ENCODE data around the gene DIP2B.

The DIP2B gene

DNA sequence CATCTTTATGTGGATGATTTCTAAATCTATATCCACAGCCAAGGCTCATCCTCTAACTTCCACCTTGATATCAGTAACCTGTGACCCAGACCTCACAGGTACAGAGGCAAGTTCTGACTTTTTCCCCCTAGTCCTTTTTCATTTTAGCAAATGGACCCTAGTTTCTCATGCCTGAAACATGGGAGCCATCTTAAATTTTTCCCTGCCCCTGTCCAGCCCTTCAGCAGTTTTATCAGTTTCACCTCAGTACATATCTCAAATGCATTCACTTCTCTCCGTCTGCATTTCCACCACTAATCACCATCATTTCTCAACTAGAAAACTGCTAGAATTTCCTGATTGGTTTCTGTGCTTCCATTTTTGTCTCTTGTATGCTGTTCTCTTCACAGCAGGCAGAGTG, 79.3 kb downstream of the DIP2B start:
- Histone ChIP-seq H3K36me3 (ENCODE audit: control insufficient read depth, insufficient read depth, low read length) (no peaks in the 10 kb centered on the region), H3K9ac (ENCODE audit: low read depth, low read length) (no peak overlapping the region), H3K4me1 (ENCODE audit: control insufficient read depth, insufficient read depth, low read length) (peaks cover 8% of the 10 kb centered on the region), H3K4me3 (ENCODE audit: low read depth, low read length) (no peak overlapping the region), H3K27me3 (ENCODE audit: control insufficient read depth, insufficient read depth, low read length) (no peaks in the 10 kb centered on the region), H3K9me3 (ENCODE audit: control insufficient read depth, insufficient read depth, low read length) (no peaks in the 10 kb centered on the region)

DNA sequence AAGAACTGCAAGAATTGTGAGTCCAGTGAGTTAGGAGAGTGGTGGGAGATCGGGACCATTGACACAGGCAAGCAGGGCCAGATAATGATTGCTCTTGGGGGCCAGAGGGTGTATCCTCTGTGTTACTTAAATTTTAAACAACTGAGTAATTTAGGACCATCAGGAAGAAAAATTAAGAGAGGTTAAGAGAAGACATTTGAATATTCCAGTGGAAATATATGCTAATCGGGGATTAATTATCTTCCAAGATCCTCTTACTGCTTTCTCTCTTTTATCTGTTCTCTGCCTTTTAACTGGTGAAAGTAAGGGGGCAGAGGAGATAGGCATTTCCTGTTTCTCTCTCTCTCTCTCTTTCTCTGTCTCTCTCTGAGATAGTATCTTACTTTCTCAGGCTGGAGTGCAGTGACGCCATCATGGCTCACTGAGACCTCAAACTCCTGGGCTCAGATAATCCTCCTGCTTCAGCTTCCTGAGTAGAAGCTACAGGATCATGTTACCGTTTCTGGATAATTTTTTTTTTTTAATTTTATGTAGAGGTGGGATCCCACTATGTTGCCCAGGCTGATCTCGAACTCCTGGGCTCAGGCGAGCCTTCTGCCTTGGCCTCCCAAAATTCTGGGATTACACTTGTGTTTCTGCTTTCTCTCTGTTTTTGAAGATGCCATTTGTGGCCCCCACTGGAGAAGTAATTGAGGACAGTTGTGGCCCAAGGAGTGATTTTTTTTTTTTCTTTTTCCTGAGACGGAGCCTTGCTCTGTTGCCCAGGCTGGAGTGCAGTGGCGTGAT, 85.1 kb downstream of the DIP2B start:
- Histone ChIP-seq H3K36me3 (ENCODE audit: control insufficient read depth, insufficient read depth, low read length) (no peaks in the 10 kb centered on the region), H3K27me3 (ENCODE audit: control insufficient read depth, insufficient read depth, low read length) (no peaks in the 10 kb centered on the region), H3K9me3 (ENCODE audit: control insufficient read depth, insufficient read depth, low read length) (no peaks in the 10 kb centered on the region), H3K9ac (ENCODE audit: low read depth, low read length) (no peak overlapping the region), H3K4me1 (ENCODE audit: control insufficient read depth, insufficient read depth, low read length) (peaks cover 3% of the 10 kb centered on the region), H3K4me3 (ENCODE audit: low read depth, low read length) (no peak overlapping the region)

DNA sequence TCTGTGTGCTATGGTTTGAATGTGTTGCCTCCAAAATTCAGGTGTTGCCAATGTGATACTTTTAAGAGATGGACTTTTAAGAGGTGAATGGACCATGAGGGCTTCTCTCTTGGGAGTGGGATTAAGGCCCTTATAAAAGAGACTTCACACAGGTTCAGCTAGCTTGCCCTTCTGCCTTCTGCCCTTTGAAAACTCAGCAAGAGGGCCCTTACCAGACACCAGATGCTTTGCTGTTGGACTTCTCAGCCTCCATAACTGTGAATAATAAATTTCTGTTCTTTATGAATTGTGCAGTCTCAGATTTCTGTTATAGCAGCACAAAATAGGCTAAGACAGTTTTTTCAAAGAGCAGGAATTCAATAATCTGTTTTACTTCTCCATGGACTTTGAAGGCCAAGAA, 86.1 kb downstream of the DIP2B start:
- no peak overlapping the region for H3K4me3 ChIP-seq (ENCODE audit: low read depth, low read length)
- H3K9ac ChIP-seq (ENCODE audit: low read depth, low read length), result no peak overlapping the region
- H3K36me3 ChIP-seq (ENCODE audit: control insufficient read depth, insufficient read depth, low read length), result no peaks in the 10 kb centered on the region
- H3K4me1 ChIP-seq (ENCODE audit: control insufficient read depth, insufficient read depth, low read length), result no peaks in the 10 kb centered on the region
- no peaks in the 10 kb centered on the region for H3K9me3 ChIP-seq (ENCODE audit: control insufficient read depth, insufficient read depth, low read length)
- no peaks in the 10 kb centered on the region for H3K27me3 ChIP-seq (ENCODE audit: control insufficient read depth, insufficient read depth, low read length)

DNA sequence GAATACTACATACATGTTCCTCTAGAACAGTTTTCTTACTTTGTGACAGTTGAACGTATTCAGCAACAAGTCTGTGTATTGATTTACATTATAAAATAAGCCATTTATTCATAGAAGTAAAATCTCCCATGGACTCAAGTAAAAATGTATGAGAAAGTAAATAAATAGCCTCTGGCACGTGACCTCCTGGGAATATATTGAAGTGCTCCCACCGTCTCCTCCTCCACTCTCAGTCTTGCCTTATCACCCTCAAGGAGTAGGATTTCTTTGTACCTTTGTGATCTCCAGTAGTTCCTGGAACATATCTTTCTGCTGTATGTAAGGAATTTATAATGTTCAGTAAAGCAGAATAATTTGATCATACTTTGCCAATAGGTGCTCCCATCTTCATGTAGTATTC, 90.9 kb downstream of the DIP2B start:
- H3K9me3 ChIP-seq (ENCODE audit: control insufficient read depth, insufficient read depth, low read length), result no peaks in the 10 kb centered on the region
- no peaks in the 10 kb centered on the region for H3K36me3 ChIP-seq (ENCODE audit: control insufficient read depth, insufficient read depth, low read length)
- H3K9ac ChIP-seq (ENCODE audit: low read depth, low read length), result no peak overlapping the region
- no peaks in the 10 kb centered on the region for H3K27me3 ChIP-seq (ENCODE audit: control insufficient read depth, insufficient read depth, low read length)
- no peak overlapping the region for H3K4me3 ChIP-seq (ENCODE audit: low read depth, low read length)
- H3K4me1 ChIP-seq (ENCODE audit: control insufficient read depth, insufficient read depth, low read length), result peaks cover 7% of the 10 kb centered on the region

DNA sequence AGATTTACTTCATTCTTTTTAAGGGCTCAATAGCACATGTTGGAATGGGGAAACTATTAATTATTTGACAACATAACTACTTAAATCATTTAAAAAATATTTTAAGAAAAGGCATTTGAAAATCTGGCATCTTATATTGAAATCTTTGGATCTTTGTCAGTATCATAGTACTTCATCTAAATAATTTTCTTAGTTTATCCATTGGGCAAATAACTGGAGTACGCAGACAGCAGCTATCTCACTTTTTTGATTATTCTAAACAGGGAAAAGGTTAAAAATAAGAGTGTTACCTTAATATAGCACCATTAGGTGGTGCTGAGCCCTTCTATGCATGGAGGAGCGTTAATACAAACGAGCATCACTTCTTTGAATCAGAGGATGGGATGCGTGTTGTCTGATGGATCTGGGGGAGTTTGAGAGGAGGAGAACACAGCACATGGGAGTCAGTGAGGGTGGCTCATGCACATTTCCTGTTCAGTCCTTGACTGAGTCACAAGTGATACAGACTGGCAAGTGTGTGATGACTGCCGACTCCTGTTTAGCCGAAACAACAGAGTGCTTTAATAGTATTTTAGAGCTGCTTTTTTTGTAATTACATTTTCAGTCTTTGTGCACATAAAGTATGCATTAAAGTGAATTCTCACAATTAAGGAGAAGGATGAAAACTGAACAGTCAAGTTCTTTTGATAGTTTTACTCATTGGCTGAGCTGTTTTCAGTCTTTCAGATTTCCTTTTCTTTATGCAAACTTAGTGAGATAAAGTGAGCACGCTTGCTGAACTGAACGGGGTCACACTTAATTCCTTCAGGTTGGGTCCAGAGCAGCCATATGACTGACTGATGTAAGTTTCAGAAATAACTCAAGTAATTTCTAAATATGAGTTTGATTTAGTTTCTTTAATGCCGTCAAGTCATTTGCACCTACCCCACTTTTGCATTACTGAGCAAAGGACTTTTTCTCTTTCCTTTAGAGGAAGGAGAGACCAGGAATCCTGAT, 92.7 kb downstream of the DIP2B start:
- Histone ChIP-seq H3K9me3 (ENCODE audit: control insufficient read depth, insufficient read depth, low read length) (no peaks in the 10 kb centered on the region), H3K4me1 (ENCODE audit: control insufficient read depth, insufficient read depth, low read length) (peaks cover 7% of the 10 kb centered on the region), H3K27me3 (ENCODE audit: control insufficient read depth, insufficient read depth, low read length) (no peaks in the 10 kb centered on the region), H3K9ac (ENCODE audit: low read depth, low read length) (no peak overlapping the region), H3K36me3 (ENCODE audit: control insufficient read depth, insufficient read depth, low read length) (no peaks in the 10 kb centered on the region), H3K4me3 (ENCODE audit: low read depth, low read length) (no peak overlapping the region)

DNA sequence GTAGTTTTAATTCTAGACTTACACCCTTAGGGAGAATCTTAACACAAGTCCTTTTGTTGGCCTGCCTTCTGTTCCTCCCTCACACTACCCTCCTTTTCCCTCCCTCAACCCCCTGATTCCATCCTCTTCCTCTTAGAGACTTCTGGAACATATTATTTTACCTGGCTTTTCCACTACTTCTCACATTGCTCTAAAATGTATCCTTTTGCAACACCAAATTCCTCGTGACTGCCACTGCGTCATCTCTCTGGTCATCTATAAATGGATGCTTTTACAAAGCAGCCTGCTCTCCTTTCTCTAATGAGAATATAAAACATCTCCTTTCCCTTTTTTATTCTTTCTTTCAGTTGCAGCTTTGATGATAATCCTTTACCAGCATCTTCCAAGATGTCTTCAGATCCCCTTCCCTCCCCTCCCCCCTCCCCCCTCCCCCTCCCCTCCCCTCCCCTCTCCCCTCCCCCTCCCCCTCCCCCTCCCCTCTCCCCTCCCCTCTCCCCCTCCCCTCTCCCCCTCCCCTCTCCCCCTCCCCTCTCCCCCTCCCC, 93.6 kb downstream of the DIP2B start:
- H3K9me3 ChIP-seq (ENCODE audit: control insufficient read depth, insufficient read depth, low read length), result no peaks in the 10 kb centered on the region
- H3K4me3 ChIP-seq (ENCODE audit: low read depth, low read length), result no peak overlapping the region
- no peaks in the 10 kb centered on the region for H3K27me3 ChIP-seq (ENCODE audit: control insufficient read depth, insufficient read depth, low read length)
- no peak overlapping the region for H3K9ac ChIP-seq (ENCODE audit: low read depth, low read length)
- peaks cover 7% of the 10 kb centered on the region for H3K4me1 ChIP-seq (ENCODE audit: control insufficient read depth, insufficient read depth, low read length)
- H3K36me3 ChIP-seq (ENCODE audit: control insufficient read depth, insufficient read depth, low read length), result no peaks in the 10 kb centered on the region

DNA sequence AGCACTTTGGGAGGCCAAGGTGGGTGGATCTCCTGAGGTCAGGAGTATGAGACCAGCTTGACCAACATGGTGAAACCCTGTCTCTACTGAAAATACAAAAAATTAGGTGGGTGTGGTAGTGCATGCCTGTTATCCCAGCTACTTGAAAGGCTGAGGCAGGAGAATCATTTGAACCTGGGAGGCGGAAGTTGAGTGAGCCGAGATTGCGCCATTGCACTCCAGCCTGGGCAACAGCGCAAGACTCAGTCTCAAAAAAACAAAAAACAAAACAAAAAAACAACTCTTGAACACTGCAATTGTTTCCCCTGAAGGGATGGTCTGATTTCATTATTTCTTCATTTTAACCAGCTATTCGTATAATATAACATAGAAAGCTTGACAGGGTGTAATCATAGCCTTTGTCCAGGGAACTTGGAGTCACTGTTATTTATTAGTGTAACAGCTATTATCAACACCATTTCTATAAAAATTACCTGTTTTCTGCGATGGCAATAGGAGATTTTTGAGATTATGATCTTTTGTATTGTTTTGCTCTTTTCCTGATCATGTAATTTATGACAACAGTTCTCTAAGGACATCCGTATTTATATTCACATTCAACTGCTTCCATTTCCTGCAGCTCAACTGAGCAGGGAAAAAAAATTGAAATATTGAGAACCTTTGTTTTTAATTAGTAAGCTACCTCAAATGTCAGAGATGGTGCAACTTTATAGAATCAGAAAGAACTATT, 94.7 kb downstream of the DIP2B start:
- H3K9ac ChIP-seq (ENCODE audit: low read depth, low read length), result no peak overlapping the region
- no peaks in the 10 kb centered on the region for H3K27me3 ChIP-seq (ENCODE audit: control insufficient read depth, insufficient read depth, low read length)
- no peaks in the 10 kb centered on the region for H3K9me3 ChIP-seq (ENCODE audit: control insufficient read depth, insufficient read depth, low read length)
- H3K4me1 ChIP-seq (ENCODE audit: control insufficient read depth, insufficient read depth, low read length), result peaks cover 7% of the 10 kb centered on the region
- no peak overlapping the region for H3K4me3 ChIP-seq (ENCODE audit: low read depth, low read length)
- no peaks in the 10 kb centered on the region for H3K36me3 ChIP-seq (ENCODE audit: control insufficient read depth, insufficient read depth, low read length)

DNA sequence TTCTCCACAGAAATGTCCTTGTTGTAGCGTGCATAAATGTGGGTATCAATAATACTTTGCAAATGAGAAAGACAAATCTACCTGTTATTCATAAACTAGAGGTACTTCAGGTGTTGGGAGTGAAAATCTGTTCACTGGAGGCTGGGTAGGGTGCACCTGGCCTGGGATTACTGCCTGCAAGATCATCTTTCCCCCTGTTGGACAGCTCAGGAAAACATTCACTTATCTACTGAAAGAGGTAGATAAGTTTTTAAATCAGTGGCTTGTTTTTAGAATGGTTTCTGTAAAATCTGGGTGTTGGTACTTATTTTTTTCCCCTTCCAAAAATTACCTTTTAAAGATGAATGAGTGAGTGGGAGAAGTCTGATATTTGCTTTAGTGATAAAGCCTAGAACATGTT, 95.6 kb downstream of the DIP2B start:
- no peaks in the 10 kb centered on the region for H3K9me3 ChIP-seq (ENCODE audit: control insufficient read depth, insufficient read depth, low read length)
- H3K27me3 ChIP-seq (ENCODE audit: control insufficient read depth, insufficient read depth, low read length), result no peaks in the 10 kb centered on the region
- H3K4me1 ChIP-seq (ENCODE audit: control insufficient read depth, insufficient read depth, low read length), result peaks cover 7% of the 10 kb centered on the region
- no peak overlapping the region for H3K4me3 ChIP-seq (ENCODE audit: low read depth, low read length)
- H3K36me3 ChIP-seq (ENCODE audit: control insufficient read depth, insufficient read depth, low read length), result no peaks in the 10 kb centered on the region
- H3K9ac ChIP-seq (ENCODE audit: low read depth, low read length), result no peak overlapping the region

DNA sequence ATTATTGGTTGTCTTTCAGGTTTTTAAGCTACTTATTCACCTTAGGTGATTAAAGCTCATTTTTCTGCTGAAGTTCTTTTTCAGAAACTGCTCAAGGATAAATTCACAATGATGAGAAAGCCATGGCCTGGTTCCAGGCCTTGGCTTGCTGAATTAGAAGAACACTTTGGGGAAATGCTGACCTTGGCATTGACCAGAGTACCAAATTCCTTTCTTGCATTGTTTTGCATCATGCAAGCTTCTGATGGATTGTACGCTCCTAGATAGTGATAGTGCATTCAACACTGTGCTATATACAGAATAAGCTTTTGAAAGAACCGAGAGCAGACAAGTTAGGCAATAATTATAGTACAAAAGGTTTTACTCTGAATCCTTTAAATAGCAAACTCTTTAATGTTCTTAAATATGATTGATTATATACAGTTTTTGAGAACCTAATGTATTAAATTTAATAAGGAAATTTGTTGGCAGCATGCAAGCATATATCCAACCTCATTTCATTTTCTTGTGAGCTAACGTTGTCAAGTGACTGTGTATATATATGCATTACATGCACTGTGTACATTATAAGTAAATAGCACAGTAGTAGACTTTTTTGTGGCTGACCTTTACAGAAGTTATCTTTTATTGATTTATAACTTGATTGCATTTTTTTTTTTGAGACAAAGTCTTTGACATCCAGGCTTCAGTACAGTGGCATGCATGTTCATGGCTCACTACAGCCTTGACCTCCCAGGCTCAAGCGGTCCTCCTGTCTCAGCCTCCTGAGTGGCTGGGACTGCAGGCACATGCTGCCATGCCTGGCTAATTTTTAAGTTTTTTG, 99.2 kb downstream of the DIP2B start:
- Histone ChIP-seq H3K9me3 (ENCODE audit: control insufficient read depth, insufficient read depth, low read length) (no peaks in the 10 kb centered on the region), H3K4me1 (ENCODE audit: control insufficient read depth, insufficient read depth, low read length) (no peaks in the 10 kb centered on the region), H3K27me3 (ENCODE audit: control insufficient read depth, insufficient read depth, low read length) (no peaks in the 10 kb centered on the region), H3K4me3 (ENCODE audit: low read depth, low read length) (no peak overlapping the region), H3K36me3 (ENCODE audit: control insufficient read depth, insufficient read depth, low read length) (no peaks in the 10 kb centered on the region), H3K9ac (ENCODE audit: low read depth, low read length) (no peak overlapping the region)

DNA sequence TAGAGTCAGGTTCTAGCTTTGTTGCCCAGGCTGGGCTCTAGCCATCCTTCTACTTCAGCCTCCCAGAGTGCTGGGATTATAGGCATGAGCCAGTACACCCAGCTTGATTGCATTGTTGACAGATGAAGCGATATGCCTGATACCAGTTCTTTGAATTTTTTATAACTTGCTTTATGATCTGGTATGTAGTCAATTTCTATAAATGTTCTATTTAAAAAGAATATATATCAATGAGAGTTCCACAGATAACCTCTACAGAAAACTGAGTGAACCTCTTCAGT, 99.8 kb downstream of the DIP2B start:
- Histone ChIP-seq H3K9me3 (ENCODE audit: control insufficient read depth, insufficient read depth, low read length) (no peaks in the 10 kb centered on the region), H3K4me1 (ENCODE audit: control insufficient read depth, insufficient read depth, low read length) (no peaks in the 10 kb centered on the region), H3K4me3 (ENCODE audit: low read depth, low read length) (no peak overlapping the region), H3K27me3 (ENCODE audit: control insufficient read depth, insufficient read depth, low read length) (no peaks in the 10 kb centered on the region), H3K9ac (ENCODE audit: low read depth, low read length) (no peak overlapping the region), H3K36me3 (ENCODE audit: control insufficient read depth, insufficient read depth, low read length) (no peaks in the 10 kb centered on the region)

All from iPS-15b (cell line).